ENCODE data around the gene INA.

Gene INA

GRCh38 chr10:103276251-103276895, 565 bp upstream of the INA start:
- no peak for DNase-seq

DNA sequence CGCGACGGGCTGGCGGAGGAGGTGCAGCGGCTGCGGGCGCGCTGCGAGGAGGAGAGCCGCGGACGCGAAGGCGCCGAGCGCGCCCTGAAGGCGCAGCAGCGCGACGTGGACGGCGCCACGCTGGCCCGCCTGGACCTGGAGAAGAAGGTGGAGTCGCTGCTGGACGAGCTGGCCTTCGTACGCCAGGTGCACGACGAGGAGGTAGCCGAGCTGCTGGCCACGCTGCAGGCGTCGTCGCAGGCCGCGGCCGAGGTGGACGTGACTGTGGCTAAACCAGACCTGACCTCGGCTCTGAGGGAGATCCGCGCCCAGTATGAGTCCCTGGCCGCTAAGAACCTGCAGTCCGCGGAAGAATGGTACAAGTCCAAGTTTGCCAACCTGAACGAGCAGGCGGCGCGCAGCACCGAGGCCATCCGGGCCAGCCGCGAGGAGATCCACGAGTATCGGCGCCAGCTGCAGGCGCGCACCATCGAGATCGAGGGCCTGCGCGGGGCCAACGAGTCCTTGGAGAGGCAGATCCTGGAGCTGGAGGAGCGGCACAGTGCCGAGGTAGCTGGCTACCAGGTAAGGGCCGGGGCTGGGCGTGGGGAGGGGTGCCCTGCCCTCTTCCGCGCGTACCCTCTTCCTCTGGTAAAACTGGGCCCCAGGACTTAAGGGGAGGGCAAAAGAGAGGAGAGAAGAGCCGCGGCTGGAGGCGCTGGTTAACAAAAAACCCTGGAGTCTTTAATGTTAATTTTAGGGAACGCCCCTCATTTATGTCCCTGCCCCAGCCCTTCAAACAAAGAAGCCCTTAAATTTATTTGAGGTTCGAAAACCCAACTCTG, 987 bp downstream of the INA start:
- peak; percentile 58 for DNase-seq

DNA sequence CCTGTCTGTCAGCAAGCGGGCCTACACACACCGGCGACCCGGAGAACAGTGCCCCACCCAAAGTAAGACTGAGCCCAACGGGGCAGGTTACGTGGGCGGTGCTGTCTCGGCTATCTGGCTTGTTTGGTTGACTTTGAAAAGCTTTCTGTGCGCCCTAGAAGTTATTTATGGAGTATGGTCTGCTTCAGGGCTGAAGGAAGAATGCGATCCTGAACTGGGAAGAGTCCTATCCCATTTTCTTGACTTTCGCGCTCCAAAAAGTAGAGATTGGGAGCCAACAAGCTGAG, 1.5 kb downstream of the INA start:
- no peak for DNase-seq

DNA sequence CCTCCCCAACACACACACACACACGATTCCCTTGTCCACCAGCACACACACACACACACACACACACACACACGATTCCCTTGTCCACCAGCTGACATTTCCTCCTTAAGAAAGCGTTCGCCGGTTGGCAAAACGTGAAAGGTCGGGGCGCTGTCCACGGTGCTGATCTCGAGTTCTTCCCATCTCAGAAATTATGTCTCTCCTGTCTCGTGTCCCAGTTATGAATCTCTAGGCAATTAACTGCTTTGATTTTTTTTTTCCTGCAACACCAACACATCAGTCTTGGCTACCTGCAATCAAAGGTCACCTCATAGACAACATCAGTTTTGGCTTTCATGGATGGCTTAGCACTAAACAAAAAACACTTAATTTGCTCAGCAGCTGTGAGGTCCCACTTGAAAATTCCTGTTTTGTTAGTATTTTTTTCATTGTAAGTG, 1.9 kb downstream of the INA start:
- peak; percentile 77 for DNase-seq

DNA sequence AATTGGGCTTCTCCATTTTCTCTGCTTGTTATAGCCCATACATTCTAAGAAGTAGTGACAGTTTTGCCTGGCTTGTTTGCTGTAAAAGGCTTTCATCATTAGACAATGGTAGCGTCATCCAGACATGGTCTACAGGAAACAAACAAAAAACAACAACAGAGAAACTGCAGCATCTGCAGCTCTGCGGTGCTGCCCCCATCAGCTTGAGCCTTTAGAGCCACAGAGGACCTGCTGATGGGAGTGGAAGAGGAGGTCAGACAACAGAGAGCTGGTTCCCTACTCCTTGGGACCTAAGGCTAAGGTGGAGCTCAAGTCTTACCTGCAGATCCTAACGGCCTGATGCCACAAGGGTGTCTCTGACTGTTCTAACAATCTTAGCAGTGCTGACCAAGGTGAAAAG, 3.1 kb downstream of the INA start:
- no peak for DNase-seq

DNA sequence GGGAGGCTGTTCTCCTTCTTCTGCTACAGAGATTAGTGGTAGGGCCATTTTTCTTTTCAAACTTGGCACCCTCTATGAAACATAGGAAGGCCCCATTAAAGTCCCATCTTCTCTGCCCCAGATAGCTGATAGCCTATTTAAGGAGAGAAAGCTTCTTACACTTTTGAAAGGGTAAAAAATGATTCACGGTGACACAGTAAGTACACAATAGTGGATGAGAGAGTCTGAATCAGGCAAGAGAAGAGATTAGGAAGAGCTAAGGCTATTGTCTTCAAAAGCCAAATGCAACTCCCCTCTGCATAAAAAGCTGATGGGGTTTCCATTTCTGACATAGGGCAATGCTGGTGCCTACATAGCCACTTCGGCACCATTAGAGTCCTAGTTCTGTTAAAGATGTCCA, 3.6 kb downstream of the INA start:
- DNase-seq = no peak

GRCh38 chr10:103281753-103282152, 4.8 kb downstream of the INA start:
- peak; percentile 82 for DNase-seq

DNA sequence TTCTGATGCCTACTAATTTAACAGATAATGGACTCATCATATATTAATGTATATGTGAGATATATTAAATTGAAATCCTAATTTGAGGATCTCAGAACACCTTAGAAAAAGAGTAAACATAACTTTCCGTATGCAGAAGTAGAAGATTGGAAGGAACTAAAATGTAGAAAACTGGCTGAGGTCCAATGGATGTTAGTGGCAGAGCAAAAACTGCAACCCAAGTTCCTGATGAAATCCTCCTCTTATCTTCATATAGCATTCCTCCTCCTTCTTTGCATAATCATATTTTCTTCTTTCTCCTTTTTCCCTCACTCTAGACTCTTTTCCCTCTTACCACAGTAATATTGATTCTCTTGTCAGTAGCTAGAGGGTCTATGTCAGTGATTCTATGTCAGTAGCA, 6.0 kb downstream of the INA start:
- no peak for DNase-seq

DNA sequence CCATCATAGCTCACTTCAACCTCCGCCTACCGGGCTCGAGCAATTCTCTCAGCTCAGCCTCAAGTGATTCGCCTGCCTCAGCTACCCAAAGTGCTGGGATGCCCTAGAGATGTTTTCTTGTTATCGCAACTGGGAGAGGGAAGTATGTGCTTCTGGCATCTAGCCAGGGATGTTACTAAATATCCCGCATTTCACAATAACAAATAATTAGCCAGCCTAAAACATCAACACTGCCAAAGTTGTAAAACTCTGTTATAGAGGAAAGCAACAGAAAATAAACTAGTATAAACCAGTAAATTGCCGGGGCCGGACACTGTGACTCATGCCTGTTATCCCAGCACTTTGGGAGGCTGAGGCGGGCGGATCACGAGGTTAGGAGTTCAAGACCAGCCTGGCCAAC, 7.2 kb downstream of the INA start:
- DNase-seq = no peak

DNA sequence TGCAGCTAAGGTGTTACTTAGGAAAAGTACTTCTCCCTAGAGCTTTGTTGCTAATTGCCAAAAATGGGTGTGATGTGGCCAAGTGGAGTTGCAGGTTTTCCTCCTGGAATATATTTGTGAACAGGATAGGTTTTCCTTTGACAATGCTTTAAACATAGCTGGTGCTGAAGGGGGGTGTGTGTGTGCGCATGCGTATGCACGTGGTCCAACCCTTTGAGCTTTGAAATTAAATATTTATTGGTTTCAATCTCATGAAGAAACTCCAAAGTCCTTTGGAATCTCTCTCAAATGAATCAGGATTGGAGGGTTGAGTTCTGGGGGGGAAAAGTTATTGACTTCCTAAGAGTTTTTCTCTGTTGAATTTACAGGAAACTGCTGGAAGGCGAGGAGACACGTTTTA, 11.1 kb downstream of the INA start:
- peak; percentile 11 for DNase-seq

- no peak for DNase-seq
These were observed 14.7 kb downstream of the INA start for GRCh38 chr10:103291588-103291987.

GRCh38 chr10:103295374-103296015, 18.6 kb downstream of the INA start:
- DNase-seq = no peak

DNA sequence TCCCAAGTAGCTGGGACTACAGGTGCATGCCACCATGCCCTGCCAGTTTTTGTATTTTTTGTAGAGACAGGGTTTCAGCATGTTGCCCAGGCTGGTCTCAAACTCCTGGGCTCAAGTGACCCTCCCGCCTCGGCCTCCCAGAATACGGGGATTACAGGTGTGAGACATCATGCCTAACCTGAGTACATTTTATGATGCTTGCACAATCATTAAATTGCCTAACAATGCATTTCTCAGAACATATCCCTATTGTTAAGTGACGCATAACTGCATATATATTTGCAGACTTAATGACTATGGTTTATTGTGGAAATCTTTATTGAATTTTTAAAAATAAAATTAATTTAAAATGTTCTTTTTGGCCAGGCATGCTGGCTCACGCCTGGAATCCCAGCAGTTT, 30.7 kb downstream of the INA start:
- DNase-seq = no peak

DNA sequence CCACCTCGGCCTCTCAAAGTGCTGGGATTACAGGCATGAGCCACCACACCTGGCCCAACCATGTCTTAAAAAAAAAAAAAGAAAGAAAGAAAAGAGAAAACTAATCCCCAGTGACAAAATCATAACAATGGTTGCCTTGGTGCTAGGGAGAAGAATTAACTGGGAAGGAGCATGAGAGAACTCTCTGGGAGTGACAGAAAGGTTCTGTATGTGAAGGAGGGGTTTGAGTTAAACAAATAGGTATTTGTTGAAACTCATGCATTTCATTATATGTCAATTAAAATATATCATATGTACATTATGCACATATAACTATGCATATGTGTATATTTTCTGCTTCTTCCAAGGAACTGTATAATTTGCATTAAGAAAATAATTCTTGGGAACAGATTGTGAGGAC, 33.3 kb downstream of the INA start:
- no peak for DNase-seq

- DNase-seq = no peak
These were observed 39.1 kb downstream of the INA start for GRCh38 chr10:103316087-103316486.

- no peak for DNase-seq
These were observed 51.0 kb downstream of the INA start for GRCh38 chr10:103327906-103328305.

GRCh38 chr10:103333934-103334520, 57.1 kb downstream of the INA start:
- no peak for DNase-seq

DNA sequence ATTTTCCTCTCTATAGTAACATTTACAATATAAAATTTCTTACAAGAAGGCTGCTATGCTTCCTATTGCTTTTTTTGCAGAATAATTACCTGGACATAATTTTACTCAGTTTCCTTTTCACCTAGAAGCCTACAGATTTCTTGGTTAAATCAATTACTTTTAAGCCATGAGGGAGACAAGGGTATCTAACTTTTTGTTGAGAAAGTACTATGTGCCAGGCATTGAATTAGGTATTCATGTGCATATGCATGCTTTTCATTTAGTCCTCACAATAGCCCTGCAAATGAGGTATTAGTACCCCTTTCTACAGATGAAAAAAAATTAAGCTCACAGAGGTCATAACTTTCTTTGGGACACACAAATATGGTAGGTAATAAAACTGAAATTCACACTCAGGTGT, 57.6 kb downstream of the INA start:
- no peak for DNase-seq

GRCh38 chr10:103336370-103336769, 59.4 kb downstream of the INA start:
- no peak for DNase-seq

All from islet precursor cell (in vitro differentiated cells).